ENCODE data around the gene MEX3A.
"Not testable (repeated sequence)": the region's sequence is repeated elsewhere in the genome, so short reads cannot be mapped to it uniquely, and the experiment has no call there.

The MEX3A gene

GRCh38 chr1:156118177-156118868 is 36.1 kb upstream of the MEX3A start:
- no peak for DNase-seq (ENCODE audit: low read depth)

GRCh38 chr1:156117414-156118176 is 35.3 kb upstream of the MEX3A start:
- DNase-seq (ENCODE audit: low read depth) = no peak

- not testable (repeated sequence) for DNase-seq (ENCODE audit: low read depth)
Measured at GRCh38 chr1:156116731-156117130, 34.5 kb upstream of the MEX3A start.

GRCh38 chr1:156115514-156116374 is 33.5 kb upstream of the MEX3A start:
- no peak for DNase-seq (ENCODE audit: low read depth)

- no peak for DNase-seq (ENCODE audit: low read depth)
Measured at GRCh38 chr1:156114919-156115513, 32.8 kb upstream of the MEX3A start.

- peak; percentile 93 for DNase-seq (ENCODE audit: low read depth)
Measured at GRCh38 chr1:156114101-156114918, 32.0 kb upstream of the MEX3A start, which contains the start of gene LMNA. Gene LMNA, plus strand, starts transcription at chr1:156114711. Its CDS starts 208 bp downstream, at chr1:156114919.

- DNase-seq (ENCODE audit: low read depth) = no peak
Measured at GRCh38 chr1:156113282-156113950, 31.2 kb upstream of the MEX3A start.

GRCh38 chr1:156112276-156113137 is 30.2 kb upstream of the MEX3A start:
- DNase-seq (ENCODE audit: low read depth) = no peak

GRCh38 chr1:156111355-156111962 is 29.2 kb upstream of the MEX3A start:
- no peak for DNase-seq (ENCODE audit: low read depth)

GRCh38 chr1:156110252-156110651 is 28.0 kb upstream of the MEX3A start:
- DNase-seq (ENCODE audit: low read depth) = no peak

GRCh38 chr1:156108664-156109241 is 26.5 kb upstream of the MEX3A start:
- DNase-seq (ENCODE audit: low read depth) = no peak

GRCh38 chr1:156108057-156108456 is 25.8 kb upstream of the MEX3A start:
- no peak for DNase-seq (ENCODE audit: low read depth)

GRCh38 chr1:156106624-156107488 is 24.6 kb upstream of the MEX3A start:
- no peak for DNase-seq (ENCODE audit: low read depth)

GRCh38 chr1:156104861-156105832 is 22.9 kb upstream of the MEX3A start:
- DNase-seq (ENCODE audit: low read depth) = no peak

- no peak for DNase-seq (ENCODE audit: low read depth)
Measured at GRCh38 chr1:156104065-156104810, 22.0 kb upstream of the MEX3A start.

- DNase-seq (ENCODE audit: low read depth) = no peak
Measured at GRCh38 chr1:156103521-156103947, 21.3 kb upstream of the MEX3A start.
